GM20000 (cell line): Measurements from ENCODE around the gene AAGAB.

Experiments used
- DNase-seq: peaks from one replicate; pipeline ENCODE4 v3.0.0; 2012; ENCODE audit warnings: low spot score
- CTCF ChIP-seq: IDR thresholded peaks from 2 replicates; pipeline ENCODE4 v1.5.1; 2012; ENCODE audit warnings: mild to moderate bottlenecking, control low read depth; ENCODE audit errors: extremely low read depth, missing control alignments

Gene AAGAB

DNA sequence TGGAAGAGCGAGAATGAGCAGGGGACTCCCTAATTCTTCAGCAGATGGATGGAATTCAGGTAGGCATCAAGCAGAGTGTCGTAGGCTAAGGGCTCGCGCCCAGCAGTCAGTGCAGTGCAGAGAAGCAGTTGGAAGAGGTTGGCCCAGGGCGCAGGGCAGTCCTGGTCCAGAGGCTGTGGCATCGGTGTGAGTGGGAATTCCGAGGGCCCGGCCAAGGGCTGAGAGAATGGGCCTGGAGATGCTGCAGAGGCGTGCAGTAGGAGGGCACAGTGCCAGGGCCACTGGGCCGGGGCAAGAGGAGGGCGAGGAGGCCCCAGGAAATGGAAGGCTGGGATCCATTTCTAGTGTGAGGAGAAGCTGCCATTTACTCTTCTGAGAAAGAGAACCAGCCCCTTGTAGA, 74.4 kb downstream of the AAGAB start:
- no peak for DNase-seq
- TF ChIP-seq CTCF, result no peak

GRCh38 chr15:67179411-67179995, 75.0 kb downstream of the AAGAB start:
- TF ChIP-seq CTCF, result no peak
- no peak for DNase-seq

DNA sequence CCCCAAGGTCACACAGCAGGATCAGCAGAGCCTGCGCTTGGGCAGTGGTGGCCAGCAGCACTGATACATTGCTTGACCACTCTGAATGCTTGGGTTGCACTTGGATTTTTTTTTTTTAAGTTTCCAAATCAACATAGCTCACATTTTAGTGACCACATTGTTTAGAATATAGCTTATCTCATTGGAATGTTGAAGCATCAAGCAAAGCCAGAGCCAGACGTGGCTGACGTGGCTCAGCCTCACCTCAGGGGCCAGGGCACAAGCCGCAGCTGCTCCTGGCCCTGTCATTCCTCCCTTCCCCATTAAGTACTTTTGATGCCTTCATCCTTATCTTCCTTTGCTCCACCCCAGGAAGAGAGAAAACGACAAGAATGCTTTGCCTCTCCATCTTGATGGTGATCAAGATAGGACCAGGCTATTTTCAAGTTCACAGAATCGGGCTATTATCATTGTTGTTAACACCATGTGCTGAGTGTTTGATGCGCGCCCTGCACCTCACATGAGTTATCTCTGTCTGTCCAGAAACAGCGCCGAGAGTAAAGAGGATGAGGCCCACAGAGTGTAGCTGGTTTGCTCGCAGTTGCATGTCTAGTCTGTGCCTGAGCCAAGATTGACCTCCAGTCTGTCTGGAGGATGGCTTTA, 75.8 kb downstream of the AAGAB start:
- TF ChIP-seq CTCF, result no peak
- no peak for DNase-seq

DNA sequence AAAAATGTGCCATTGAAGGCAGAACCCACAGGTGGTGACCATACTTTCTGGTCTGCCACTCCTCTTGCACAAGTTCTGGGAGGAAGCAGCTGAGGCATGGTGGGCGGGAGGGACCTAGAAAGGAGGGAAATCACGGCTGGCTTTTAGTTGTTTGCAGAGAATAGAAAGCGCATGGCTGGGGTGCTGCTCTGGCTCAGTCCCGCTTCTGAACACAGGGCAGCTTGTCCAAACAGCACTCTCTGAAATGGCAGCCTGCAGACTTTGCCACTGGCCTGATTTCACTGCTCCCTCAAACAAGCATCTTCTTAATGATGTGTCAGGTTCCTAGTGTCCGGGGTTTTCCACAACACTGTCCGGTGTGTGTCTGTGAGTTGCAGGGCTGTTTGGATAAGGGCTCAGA, 76.7 kb downstream of the AAGAB start:
- no peak for TF ChIP-seq CTCF
- DNase-seq, result no peak

DNA sequence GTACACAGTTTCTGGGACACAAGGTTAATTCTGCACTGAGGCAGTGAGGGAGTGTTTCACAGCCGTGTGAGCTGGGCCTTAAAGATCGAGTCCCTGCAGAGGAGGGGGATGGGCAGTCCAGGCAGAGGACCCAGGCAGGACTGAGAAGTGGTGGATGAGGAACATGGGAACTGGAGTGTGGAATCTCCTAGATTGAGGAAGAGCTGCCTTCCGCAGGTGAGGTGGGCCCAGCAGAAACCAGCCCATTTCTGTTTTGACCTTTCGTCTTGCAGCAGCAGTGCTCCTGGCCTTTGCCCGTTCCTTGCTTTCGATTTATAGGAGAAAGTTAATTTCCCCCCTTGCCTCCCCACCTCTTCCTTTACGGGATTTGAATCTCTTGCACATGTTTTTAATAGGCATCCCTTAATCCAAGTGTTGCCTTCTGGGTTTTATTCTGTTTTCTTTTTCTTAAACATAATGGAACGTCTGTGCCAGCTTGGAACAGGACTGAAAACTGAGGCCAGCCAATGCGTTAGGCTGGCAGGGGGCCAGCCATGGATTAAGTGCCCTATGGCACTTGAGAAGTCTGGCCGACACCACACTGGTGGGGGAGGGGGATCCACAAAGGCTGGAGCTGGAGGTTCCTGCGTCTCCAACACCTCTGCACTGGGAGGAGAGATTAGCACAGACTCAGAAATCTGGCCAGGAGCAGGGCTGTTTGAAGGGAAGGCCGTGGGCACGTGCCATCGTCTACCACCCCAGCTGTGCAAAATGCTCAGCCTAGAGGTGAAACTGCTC, 78.1 kb downstream of the AAGAB start:
- TF ChIP-seq CTCF, result no peak
- no peak for DNase-seq

DNA sequence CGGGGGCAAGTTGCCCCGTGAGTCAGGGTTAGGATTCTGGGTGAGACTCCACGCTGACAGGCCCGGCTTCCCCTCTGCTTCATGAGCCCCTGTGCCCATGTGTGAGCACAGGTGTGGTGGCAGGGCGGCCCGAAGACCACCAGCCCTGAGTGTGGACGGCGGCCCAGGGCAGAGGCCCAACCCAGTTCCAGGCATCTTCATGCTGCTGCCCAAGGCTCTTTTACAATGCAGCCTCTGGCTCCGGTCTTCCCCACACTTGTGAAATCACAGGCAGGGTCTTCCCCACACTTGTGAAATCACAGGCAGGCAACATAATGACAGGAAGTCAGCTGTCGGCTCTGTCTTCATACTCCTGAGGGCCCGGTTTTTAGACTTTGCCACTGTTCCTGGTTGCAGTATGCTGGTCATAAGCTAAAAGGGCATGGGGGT, 78.8 kb downstream of the AAGAB start:
- DNase-seq, result peak; percentile 66
- no peak for TF ChIP-seq CTCF
